T-helper 22 cell (primary cell): ENCODE data around the gene CCDC179.

Experiments
- DNase-seq: peaks from one replicate; pipeline ENCODE4 v3.0.0-alpha.2; 2020; ENCODE audit warnings: low read depth

Gene CCDC179

DNA sequence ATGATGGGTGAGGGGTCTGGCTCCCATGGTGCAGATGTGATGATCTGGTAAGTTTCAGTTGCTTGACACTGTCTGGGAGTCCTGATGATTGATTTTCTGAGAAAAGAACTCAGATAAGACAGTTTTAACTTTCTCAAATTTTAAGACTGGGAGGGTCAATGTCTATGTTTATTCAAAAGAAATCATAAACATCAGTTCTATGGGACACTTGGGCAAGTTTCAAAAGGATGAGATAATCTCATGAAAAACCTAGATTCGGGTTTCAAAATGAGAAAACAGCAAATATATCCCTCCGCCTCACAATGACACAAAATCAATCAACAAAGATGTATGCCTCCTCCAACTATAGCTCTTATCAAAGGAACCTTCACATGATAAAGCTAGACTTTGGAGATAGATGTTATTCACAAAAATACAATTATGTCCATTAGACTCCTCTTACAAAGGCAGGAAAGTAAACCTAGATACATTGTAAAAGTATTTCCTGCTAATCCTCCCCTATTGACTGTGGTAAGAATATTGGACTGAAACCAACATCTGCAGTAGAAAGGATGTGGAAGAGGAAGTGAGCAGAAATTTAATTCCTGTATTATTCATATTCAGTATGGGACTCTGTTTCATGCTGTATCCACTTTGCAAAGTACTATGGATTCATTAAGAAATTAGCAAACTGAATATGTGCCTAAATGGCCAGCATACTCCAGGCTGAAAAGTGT is 52.3 kb downstream of the CCDC179 start:
- no peak for DNase-seq

- DNase-seq: no peak
These were observed 52.9 kb downstream of the CCDC179 start for GRCh38 chr11:22807391-22807790.

GRCh38 chr11:22802861-22803260 is 57.4 kb downstream of the CCDC179 start:
- DNase-seq: no peak

DNA sequence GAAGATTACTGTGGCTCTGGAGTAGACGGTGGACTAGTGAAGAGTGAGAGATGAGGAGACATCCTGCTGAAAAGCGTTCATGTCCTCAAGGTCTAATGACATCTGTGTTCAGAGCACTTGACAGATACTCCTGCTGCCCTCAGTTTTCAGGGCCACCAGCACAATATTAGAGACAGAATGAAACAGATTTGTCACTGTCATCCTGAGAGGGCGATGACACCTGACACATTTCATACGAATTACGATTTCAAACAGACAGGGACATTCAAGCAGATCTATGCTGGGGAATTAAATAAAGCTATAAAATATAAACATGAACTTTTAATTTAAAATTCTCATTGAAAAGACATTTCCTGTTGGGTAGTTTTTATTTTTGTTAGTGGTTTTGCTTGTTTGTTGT is 59.8 kb downstream of the CCDC179 start:
- DNase-seq: no peak

DNA sequence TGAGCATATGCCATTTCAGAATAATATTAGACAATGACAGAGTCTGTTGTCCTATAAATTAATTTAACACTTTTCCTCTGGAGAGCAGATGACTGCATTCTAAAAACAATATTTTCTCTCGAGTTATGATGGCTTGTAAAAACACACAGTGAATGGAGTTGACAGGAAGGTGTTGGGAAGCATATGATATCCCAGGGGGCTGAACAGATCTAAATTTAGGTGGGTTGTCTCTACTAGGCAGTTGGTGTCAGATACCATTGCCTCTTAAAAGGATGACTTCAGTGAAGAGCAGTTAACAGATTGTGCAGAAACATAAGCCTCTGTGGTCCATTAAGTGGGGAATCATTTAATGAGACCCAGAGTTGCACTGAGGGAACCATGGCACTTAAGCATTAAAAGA is 61.4 kb downstream of the CCDC179 start:
- no peak for DNase-seq

GRCh38 chr11:22797047-22797446 is 63.2 kb downstream of the CCDC179 start:
- DNase-seq: no peak
